GM23338 (cell line): ENCODE data around the gene DMD. TPM values are rescaled to one million over a fixed set of nuclear protein-coding genes. Genes with fewer than 3 reads are reported as not detected.

Experiments
- ATAC-seq: fragments of 200-7000 bp; cut with Tn5 transposase; 3 replicates; pipeline ENCODE4 v1.9.1; 2020
- DNase-seq: peaks from one replicate; pipeline ENCODE4 v3.0.0-alpha.2; 2015; ENCODE audit warnings: low spot score
- H2AFZ ChIP-seq: fragments of 200-600 bp; sonication (generic); 2 replicates; pipeline ENCODE4 v1.8.0; 2016; ENCODE audit warnings: antibody characterized with exemption, mild to moderate bottlenecking, moderate library complexity
- H3F3A ChIP-seq: fragments of 200-600 bp; sonication (generic); replicated peaks from 2 replicates; pipeline ENCODE4 v1.8.0; 2017; ENCODE audit warnings: antibody characterized with exemption, mixed run types, low read depth
- H3K27ac ChIP-seq: fragments of 200-600 bp; sonication (generic); 2 replicates; pipeline ENCODE4 v1.6.1; 2016; ENCODE audit warnings: low read depth
- H3K27me3 ChIP-seq: fragments of 200-600 bp; sonication (generic); 2 replicates; pipeline ENCODE4 v1.8.0; 2016; ENCODE audit warnings: mild to moderate bottlenecking, mixed run types, moderate library complexity; ENCODE audit not compliant: insufficient read depth
- H3K36me3 ChIP-seq: fragments of 200-600 bp; sonication (generic); 2 replicates; pipeline ENCODE4 v1.8.0; 2016; ENCODE audit warnings: mild to moderate bottlenecking; ENCODE audit not compliant: insufficient read depth
- H3K4me1 ChIP-seq: fragments of 200-600 bp; sonication (generic); 2 replicates; pipeline ENCODE4 v1.8.0; 2016; ENCODE audit warnings: mild to moderate bottlenecking, moderate library complexity; ENCODE audit not compliant: insufficient read depth
- H3K4me2 ChIP-seq: fragments of 200-600 bp; sonication (generic); 2 replicates; pipeline ENCODE4 v1.7.1; 2017; ENCODE audit warnings: mixed run types
- H3K4me3 ChIP-seq: fragments of 200-600 bp; sonication (generic); 2 replicates; pipeline ENCODE4 v1.6.1; 2016; ENCODE audit warnings: mixed run types
- H3K79me2 ChIP-seq: fragments of 200-600 bp; sonication (generic); replicated peaks from 2 replicates; pipeline ENCODE4 v1.8.0; 2017; ENCODE audit warnings: mild to moderate bottlenecking; ENCODE audit not compliant: insufficient read depth
- H3K9me2 ChIP-seq: fragments of 200-600 bp; sonication (generic); 2 replicates; pipeline ENCODE4 v1.8.0; 2017; ENCODE audit not compliant: insufficient read depth
- H4K20me1 ChIP-seq: fragments of 200-600 bp; sonication (generic); replicated peaks from 2 replicates; pipeline ENCODE4 v1.8.0; 2017; ENCODE audit warnings: mild to moderate bottlenecking; ENCODE audit not compliant: insufficient read depth
- H3K27ac Mint-ChIP-seq: 2 replicates; pipeline ENCODE4 v1.8.0; 2020; ENCODE audit warnings: inconsistent platforms, mild to moderate bottlenecking, moderate library complexity, mixed read lengths
- H3K27me3 Mint-ChIP-seq: 3 replicates; pipeline ENCODE4 v1.8.0; 2022; ENCODE audit warnings: low read depth, mild to moderate bottlenecking, moderate library complexity, mixed read lengths, inconsistent platforms; ENCODE audit not compliant: insufficient read depth, poor library complexity
- H3K36me3 Mint-ChIP-seq: 3 replicates; pipeline ENCODE4 v1.8.0; 2021; ENCODE audit warnings: low read depth, mild to moderate bottlenecking, inconsistent platforms, moderate library complexity, mixed read lengths
- H3K4me1 Mint-ChIP-seq: 3 replicates; pipeline ENCODE4 v1.8.0; 2020; ENCODE audit warnings: mild to moderate bottlenecking, inconsistent platforms, mixed read lengths
- H3K4me3 Mint-ChIP-seq: 3 replicates; pipeline ENCODE4 v1.8.0; 2021; ENCODE audit warnings: moderate library complexity, mild to moderate bottlenecking, inconsistent platforms, mixed read lengths
- H3K9me3 Mint-ChIP-seq: 3 replicates; pipeline ENCODE4 v1.8.0; 2020; ENCODE audit warnings: moderate library complexity, mild to moderate bottlenecking, inconsistent platforms, mixed read lengths
- CREB1 ChIP-seq: fragments of 250-450 bp; sonication (Bioruptor Pico); IDR thresholded peaks from 2 replicates; pipeline ENCODE4 v1.5.0; 2020; ENCODE audit warnings: low read depth, mild to moderate bottlenecking, moderate library complexity
- EZH2 ChIP-seq: fragments of 200-600 bp; sonication (generic); IDR thresholded peaks from one replicate; pipeline ENCODE4 v1.8.0; 2017; ENCODE audit warnings: antibody characterized with exemption, mild to moderate bottlenecking, low read depth; ENCODE audit not compliant: unreplicated experiment
- EZH2phosphoT487 ChIP-seq: fragments of 200-600 bp; sonication (generic); IDR thresholded peaks from one replicate; pipeline ENCODE4 v1.8.1; 2018; ENCODE audit warnings: antibody characterized with exemption; ENCODE audit not compliant: unreplicated experiment
- JUNB ChIP-seq: IDR thresholded peaks from one replicate; pipeline ENCODE4 v1.6.1; 2016; ENCODE audit warnings: antibody characterized with exemption; ENCODE audit not compliant: unreplicated experiment
- NANOG ChIP-seq: IDR thresholded peaks from 2 replicates; pipeline ENCODE4 v1.6.1; 2016; ENCODE audit warnings: antibody characterized with exemption, borderline replicate concordance
- POLR2AphosphoS5 ChIP-seq: IDR thresholded peaks from 2 replicates; pipeline ENCODE4 v1.6.1; 2016; ENCODE audit warnings: antibody characterized with exemption, low read depth
- STAT1 ChIP-seq: IDR thresholded peaks from one replicate; pipeline ENCODE4 v1.6.1; 2016; ENCODE audit warnings: antibody characterized with exemption; ENCODE audit not compliant: unreplicated experiment
- ZNF114 ChIP-seq: fragments of 250-450 bp; sonication (Bioruptor Pico); IDR thresholded peaks from 2 replicates; pipeline ENCODE4 v1.5.0; 2020; ENCODE audit warnings: mild to moderate bottlenecking, moderate library complexity
- ZNF331 ChIP-seq: fragments of 250-450 bp; sonication (Bioruptor Pico); IDR thresholded peaks from 2 replicates; pipeline ENCODE4 v1.5.0; 2020; ENCODE audit warnings: low read depth, mild to moderate bottlenecking, moderate library complexity
- polyA plus RNA-seq: library from polyadenylated mRNA; unstranded; fragments of >200 nt; fragmentation: Nextera tagmentation; extraction: Ambion mirVana; gene quantifications from 2 replicates; pipeline ENCODE4 v1.2.1, GENCODE V29; 2016
- total RNA-seq: library from RNA; depleted of rRNA; stranded (reverse); fragments of >200 nt; shearing (Covaris generic); gene quantifications from 2 replicates; pipeline ENCODE4 v1.2.3, GENCODE V29; 2014
- TF ChIP-seq, protein P1 (sequence below): IDR thresholded peaks from 2 replicates; pipeline ENCODE4 v1.6.1; 2016; ENCODE audit warnings: antibody characterized with exemption
- TF ChIP-seq, protein P2 (sequence below), 2 experiments: fragments of 200-600 bp in 1 of 2; sonication (generic) in 1 of 2; conservative IDR thresholded peaks; 2 replicates each; pipeline versions ENCODE4 v1.5.1 to v1.6.1; 2016 to 2017; ENCODE audit warnings: antibody characterized with exemption in 2 of 2, low read depth in 2 of 2, mild to moderate bottlenecking in 2 of 2, moderate library complexity in 1 of 2
- TF ChIP-seq, protein P3 (sequence below): IDR thresholded peaks from one replicate; pipeline ENCODE4 v1.6.1; 2018; ENCODE audit warnings: antibody characterized with exemption; ENCODE audit not compliant: unreplicated experiment
- TF ChIP-seq, protein P4 (sequence below): fragments of 250-450 bp; sonication (Bioruptor Pico); IDR thresholded peaks from 2 replicates; pipeline ENCODE4 v1.5.0; 2020; ENCODE audit warnings: mild to moderate bottlenecking, moderate library complexity

DMD gene
- total and polyA plus RNA-seq, 2 experiments from 2014 or later = 4.5 to 7.6 TPM

DNA sequence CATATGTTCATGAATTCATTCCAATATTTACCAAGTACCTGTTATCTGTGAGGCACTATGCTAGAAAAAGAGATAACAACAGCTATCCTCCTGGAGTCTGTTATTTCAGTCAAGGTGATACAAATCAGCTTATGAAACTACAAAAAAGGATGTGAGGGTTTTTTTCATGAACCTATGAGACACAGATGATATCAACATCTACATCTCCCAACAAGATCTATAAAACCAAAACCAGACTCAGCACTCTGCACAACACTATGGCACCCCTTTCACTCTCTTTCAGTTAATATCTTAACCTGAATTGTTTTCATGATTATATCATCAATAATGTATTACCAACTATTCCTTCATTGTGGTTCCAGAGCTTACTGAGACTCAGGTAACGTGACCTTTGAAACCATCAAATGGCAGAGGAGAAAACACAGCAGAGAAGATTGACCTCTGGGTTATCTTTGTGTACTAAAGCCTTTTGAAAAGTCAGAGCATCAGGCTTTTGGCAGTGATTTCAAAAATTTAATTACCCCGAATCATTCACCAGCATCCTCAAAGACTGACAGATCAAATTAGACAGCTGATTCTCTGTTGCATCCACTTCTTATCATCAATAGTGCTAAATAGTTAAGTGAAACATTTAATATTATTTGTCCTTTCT, 1894.9 kb downstream of the DMD start:
- no peak for ATAC-seq
- no peak overlapping the region for H3K4me3 Mint-ChIP-seq
- Histone ChIP-seq H3K4me1 (no peaks in the 10 kb centered on the region), H3F3A (no peaks in the 10 kb centered on the region), H3K27me3 (no peaks in the 10 kb centered on the region), H3K27ac (no peak overlapping the region), H3K4me3 (no peak overlapping the region), H3K36me3 (no peaks in the 10 kb centered on the region), H2AFZ (no peak overlapping the region), H3K9me2 (no peaks in the 10 kb centered on the region), H3K4me2 (no peak overlapping the region), H3K79me2 (no peaks in the 10 kb centered on the region), H4K20me1 (no peaks in the 10 kb centered on the region)
- H3K27me3 Mint-ChIP-seq = no peaks in the 10 kb centered on the region
- H3K4me1 Mint-ChIP-seq = peaks cover 7% of the 10 kb centered on the region
- TF ChIP-seq EZH2 (no peak), ZNF331 (CRISPR knock-in tag) (no peak), STAT1 (no peak), NANOG (no peak), ZNF114 (no peak), POLR2AphosphoS5 (no peak), JUNB (no peak), CREB1 (CRISPR knock-in tag) (no peak), EZH2phosphoT487 (no peak)
- TF ChIP-seq, protein P1, sequence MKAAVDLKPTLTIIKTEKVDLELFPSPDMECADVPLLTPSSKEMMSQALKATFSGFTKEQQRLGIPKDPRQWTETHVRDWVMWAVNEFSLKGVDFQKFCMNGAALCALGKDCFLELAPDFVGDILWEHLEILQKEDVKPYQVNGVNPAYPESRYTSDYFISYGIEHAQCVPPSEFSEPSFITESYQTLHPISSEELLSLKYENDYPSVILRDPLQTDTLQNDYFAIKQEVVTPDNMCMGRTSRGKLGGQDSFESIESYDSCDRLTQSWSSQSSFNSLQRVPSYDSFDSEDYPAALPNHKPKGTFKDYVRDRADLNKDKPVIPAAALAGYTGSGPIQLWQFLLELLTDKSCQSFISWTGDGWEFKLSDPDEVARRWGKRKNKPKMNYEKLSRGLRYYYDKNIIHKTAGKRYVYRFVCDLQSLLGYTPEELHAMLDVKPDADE = no peak
- TF ChIP-seq, protein P2, sequence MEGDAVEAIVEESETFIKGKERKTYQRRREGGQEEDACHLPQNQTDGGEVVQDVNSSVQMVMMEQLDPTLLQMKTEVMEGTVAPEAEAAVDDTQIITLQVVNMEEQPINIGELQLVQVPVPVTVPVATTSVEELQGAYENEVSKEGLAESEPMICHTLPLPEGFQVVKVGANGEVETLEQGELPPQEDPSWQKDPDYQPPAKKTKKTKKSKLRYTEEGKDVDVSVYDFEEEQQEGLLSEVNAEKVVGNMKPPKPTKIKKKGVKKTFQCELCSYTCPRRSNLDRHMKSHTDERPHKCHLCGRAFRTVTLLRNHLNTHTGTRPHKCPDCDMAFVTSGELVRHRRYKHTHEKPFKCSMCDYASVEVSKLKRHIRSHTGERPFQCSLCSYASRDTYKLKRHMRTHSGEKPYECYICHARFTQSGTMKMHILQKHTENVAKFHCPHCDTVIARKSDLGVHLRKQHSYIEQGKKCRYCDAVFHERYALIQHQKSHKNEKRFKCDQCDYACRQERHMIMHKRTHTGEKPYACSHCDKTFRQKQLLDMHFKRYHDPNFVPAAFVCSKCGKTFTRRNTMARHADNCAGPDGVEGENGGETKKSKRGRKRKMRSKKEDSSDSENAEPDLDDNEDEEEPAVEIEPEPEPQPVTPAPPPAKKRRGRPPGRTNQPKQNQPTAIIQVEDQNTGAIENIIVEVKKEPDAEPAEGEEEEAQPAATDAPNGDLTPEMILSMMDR (conservative IDR thresholded peaks at IDR 0.05; ENCODE audit: low read depth in 2 of 2) = no peak
- TF ChIP-seq, protein P3, sequence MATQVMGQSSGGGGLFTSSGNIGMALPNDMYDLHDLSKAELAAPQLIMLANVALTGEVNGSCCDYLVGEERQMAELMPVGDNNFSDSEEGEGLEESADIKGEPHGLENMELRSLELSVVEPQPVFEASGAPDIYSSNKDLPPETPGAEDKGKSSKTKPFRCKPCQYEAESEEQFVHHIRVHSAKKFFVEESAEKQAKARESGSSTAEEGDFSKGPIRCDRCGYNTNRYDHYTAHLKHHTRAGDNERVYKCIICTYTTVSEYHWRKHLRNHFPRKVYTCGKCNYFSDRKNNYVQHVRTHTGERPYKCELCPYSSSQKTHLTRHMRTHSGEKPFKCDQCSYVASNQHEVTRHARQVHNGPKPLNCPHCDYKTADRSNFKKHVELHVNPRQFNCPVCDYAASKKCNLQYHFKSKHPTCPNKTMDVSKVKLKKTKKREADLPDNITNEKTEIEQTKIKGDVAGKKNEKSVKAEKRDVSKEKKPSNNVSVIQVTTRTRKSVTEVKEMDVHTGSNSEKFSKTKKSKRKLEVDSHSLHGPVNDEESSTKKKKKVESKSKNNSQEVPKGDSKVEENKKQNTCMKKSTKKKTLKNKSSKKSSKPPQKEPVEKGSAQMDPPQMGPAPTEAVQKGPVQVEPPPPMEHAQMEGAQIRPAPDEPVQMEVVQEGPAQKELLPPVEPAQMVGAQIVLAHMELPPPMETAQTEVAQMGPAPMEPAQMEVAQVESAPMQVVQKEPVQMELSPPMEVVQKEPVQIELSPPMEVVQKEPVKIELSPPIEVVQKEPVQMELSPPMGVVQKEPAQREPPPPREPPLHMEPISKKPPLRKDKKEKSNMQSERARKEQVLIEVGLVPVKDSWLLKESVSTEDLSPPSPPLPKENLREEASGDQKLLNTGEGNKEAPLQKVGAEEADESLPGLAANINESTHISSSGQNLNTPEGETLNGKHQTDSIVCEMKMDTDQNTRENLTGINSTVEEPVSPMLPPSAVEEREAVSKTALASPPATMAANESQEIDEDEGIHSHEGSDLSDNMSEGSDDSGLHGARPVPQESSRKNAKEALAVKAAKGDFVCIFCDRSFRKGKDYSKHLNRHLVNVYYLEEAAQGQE = no peak
- TF ChIP-seq, protein P4, sequence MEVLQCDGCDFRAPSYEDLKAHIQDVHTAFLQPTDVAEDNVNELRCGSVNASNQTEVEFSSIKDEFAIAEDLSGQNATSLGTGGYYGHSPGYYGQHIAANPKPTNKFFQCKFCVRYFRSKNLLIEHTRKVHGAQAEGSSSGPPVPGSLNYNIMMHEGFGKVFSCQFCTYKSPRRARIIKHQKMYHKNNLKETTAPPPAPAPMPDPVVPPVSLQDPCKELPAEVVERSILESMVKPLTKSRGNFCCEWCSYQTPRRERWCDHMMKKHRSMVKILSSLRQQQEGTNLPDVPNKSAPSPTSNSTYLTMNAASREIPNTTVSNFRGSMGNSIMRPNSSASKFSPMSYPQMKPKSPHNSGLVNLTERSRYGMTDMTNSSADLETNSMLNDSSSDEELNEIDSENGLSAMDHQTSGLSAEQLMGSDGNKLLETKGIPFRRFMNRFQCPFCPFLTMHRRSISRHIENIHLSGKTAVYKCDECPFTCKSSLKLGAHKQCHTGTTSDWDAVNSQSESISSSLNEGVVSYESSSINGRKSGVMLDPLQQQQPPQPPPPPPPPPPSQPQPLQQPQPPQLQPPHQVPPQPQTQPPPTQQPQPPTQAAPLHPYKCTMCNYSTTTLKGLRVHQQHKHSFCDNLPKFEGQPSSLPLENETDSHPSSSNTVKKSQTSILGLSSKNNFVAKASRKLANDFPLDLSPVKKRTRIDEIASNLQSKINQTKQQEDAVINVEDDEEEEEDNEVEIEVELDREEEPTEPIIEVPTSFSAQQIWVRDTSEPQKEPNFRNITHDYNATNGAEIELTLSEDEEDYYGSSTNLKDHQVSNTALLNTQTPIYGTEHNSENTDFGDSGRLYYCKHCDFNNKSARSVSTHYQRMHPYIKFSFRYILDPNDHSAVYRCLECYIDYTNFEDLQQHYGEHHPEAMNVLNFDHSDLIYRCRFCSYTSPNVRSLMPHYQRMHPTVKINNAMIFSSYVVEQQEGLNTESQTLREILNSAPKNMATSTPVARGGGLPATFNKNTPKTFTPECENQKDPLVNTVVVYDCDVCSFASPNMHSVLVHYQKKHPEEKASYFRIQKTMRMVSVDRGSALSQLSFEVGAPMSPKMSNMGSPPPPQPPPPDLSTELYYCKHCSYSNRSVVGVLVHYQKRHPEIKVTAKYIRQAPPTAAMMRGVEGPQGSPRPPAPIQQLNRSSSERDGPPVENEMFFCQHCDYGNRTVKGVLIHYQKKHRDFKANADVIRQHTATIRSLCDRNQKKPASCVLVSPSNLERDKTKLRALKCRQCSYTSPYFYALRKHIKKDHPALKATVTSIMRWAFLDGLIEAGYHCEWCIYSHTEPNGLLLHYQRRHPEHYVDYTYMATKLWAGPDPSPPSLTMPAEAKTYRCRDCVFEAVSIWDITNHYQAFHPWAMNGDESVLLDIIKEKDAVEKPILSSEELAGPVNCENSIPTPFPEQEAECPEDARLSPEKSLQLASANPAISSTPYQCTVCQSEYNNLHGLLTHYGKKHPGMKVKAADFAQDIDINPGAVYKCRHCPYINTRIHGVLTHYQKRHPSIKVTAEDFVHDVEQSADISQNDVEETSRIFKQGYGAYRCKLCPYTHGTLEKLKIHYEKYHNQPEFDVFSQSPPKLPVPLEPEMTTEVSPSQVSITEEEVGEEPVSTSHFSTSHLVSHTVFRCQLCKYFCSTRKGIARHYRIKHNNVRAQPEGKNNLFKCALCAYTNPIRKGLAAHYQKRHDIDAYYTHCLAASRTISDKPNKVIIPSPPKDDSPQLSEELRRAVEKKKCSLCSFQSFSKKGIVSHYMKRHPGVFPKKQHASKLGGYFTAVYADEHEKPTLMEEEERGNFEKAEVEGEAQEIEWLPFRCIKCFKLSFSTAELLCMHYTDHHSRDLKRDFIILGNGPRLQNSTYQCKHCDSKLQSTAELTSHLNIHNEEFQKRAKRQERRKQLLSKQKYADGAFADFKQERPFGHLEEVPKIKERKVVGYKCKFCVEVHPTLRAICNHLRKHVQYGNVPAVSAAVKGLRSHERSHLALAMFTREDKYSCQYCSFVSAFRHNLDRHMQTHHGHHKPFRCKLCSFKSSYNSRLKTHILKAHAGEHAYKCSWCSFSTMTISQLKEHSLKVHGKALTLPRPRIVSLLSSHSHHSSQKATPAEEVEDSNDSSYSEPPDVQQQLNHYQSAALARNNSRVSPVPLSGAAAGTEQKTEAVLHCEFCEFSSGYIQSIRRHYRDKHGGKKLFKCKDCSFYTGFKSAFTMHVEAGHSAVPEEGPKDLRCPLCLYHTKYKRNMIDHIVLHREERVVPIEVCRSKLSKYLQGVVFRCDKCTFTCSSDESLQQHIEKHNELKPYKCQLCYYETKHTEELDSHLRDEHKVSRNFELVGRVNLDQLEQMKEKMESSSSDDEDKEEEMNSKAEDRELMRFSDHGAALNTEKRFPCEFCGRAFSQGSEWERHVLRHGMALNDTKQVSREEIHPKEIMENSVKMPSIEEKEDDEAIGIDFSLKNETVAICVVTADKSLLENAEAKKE (CRISPR knock-in tag) = no peak
- no peak for DNase-seq
- H3K27ac Mint-ChIP-seq = no peak overlapping the region
- no peaks in the 10 kb centered on the region; the same call in 2 of the 3 replicates for H3K9me3 Mint-ChIP-seq
- H3K36me3 Mint-ChIP-seq = no peaks in the 10 kb centered on the region; the same call in 2 of the 3 replicates
